H9 (cell line): ENCODE measurements around the gene GAD1. TPM values are rescaled to one million over a fixed set of nuclear protein-coding genes. Genes with fewer than 3 reads are reported as not detected.

ENCODE experiments used
- DNase-seq: peaks from one replicate; pipeline ENCODE4 v3.0.0-alpha.2; 2017
- H2AFZ ChIP-seq: one replicate; pipeline ENCODE4 v1.6.1; 2013; ENCODE audit warnings: mild to moderate bottlenecking, low read length, control low read depth, moderate library complexity
- H2AK5ac ChIP-seq: 2 replicates; pipeline ENCODE4 v1.6.1; 2013; ENCODE audit warnings: low read length, control low read depth, mixed read lengths; ENCODE audit not compliant: insufficient read length
- H2BK120ac ChIP-seq: one replicate; pipeline ENCODE4 v1.6.1; 2013; ENCODE audit warnings: low read depth, mild to moderate bottlenecking, low read length, control low read depth, inconsistent platforms; ENCODE audit not compliant: poor library complexity, severe bottlenecking
- H2BK12ac ChIP-seq: 2 replicates; pipeline ENCODE4 v1.6.1; 2013; ENCODE audit warnings: low read length, control low read depth, mixed read lengths, low read depth; ENCODE audit not compliant: insufficient read length
- H2BK15ac ChIP-seq: 2 replicates; pipeline ENCODE4 v1.6.1; 2013; ENCODE audit warnings: low read depth, low read length, control low read depth
- H2BK20ac ChIP-seq: one replicate; pipeline ENCODE4 v1.6.1; 2013; ENCODE audit warnings: low read depth, mild to moderate bottlenecking, low read length, control low read depth, inconsistent platforms; ENCODE audit not compliant: poor library complexity, severe bottlenecking
- H2BK5ac ChIP-seq: 2 replicates; pipeline ENCODE4 v1.6.1; 2013; ENCODE audit warnings: low read length, control low read depth, mixed read lengths; ENCODE audit not compliant: insufficient read length
- H3K14ac ChIP-seq: 2 replicates; pipeline ENCODE4 v1.6.1; 2013; ENCODE audit warnings: low read length, control low read depth; ENCODE audit not compliant: insufficient read depth
- H3K18ac ChIP-seq: 2 replicates; pipeline ENCODE4 v1.6.1; 2013; ENCODE audit warnings: low read depth, mild to moderate bottlenecking, mixed read lengths, low read length, control low read depth; ENCODE audit not compliant: insufficient read length
- H3K23ac ChIP-seq: 2 replicates; pipeline ENCODE4 v1.6.1; 2013; ENCODE audit warnings: low read length, control low read depth, mixed read lengths, low read depth; ENCODE audit not compliant: insufficient read length
- H3K23me2 ChIP-seq: 2 replicates; pipeline ENCODE4 v1.6.1; 2013; ENCODE audit warnings: low read depth, mild to moderate bottlenecking, mixed read lengths, low read length, control low read depth; ENCODE audit not compliant: insufficient read length, poor library complexity, severe bottlenecking
- H3K27ac ChIP-seq: 2 replicates; pipeline ENCODE4 v1.5.1; 2013; ENCODE audit warnings: low read length, control low read depth, mixed read lengths, low read depth; ENCODE audit not compliant: insufficient read length
- H3K27me3 ChIP-seq: 2 replicates; pipeline ENCODE4 v1.6.1; 2013; ENCODE audit warnings: low read length, control low read depth, inconsistent platforms; ENCODE audit not compliant: insufficient read depth
- H3K4ac ChIP-seq: 2 replicates; pipeline ENCODE4 v1.6.1; 2013; ENCODE audit warnings: low read depth, mild to moderate bottlenecking, control low read depth, inconsistent platforms, low read length, moderate library complexity
- H3K4me1 ChIP-seq: 2 replicates; pipeline ENCODE4 v1.6.1; 2013; ENCODE audit warnings: low read length, control low read depth, inconsistent platforms; ENCODE audit not compliant: insufficient read depth
- H3K4me2 ChIP-seq: 2 replicates; pipeline ENCODE4 v1.6.1; 2013; ENCODE audit warnings: low read length, control low read depth, mixed read lengths; ENCODE audit not compliant: insufficient read length, insufficient read depth
- H3K56ac ChIP-seq: 2 replicates; pipeline ENCODE4 v1.6.1; 2013; ENCODE audit warnings: low read depth, mild to moderate bottlenecking, mixed read lengths, low read length, control low read depth; ENCODE audit not compliant: insufficient read length
- H3K79me1 ChIP-seq: 2 replicates; pipeline ENCODE4 v1.6.1; 2013; ENCODE audit warnings: low read depth, mild to moderate bottlenecking, moderate library complexity, low read length, control low read depth, inconsistent platforms; ENCODE audit not compliant: insufficient read depth, poor library complexity, severe bottlenecking
- H3K79me2 ChIP-seq: 2 replicates; pipeline ENCODE4 v1.6.1; 2013; ENCODE audit warnings: low read length, control low read depth, inconsistent platforms; ENCODE audit not compliant: insufficient read depth
- H3K9ac ChIP-seq: 2 replicates; pipeline ENCODE4 v1.6.1; 2013; ENCODE audit warnings: low read length, control low read depth, mixed read lengths; ENCODE audit not compliant: insufficient read length; ENCODE audit errors: extremely low read depth
- H3K9me3 ChIP-seq: one replicate; pipeline ENCODE4 v1.6.1; 2013; ENCODE audit warnings: low read depth, low read length, inconsistent platforms; ENCODE audit not compliant: control insufficient read depth
- H3T11ph ChIP-seq: one replicate; pipeline ENCODE4 v1.6.1; 2013; ENCODE audit warnings: mild to moderate bottlenecking, low read length, control low read depth, inconsistent platforms
- H4K20me1 ChIP-seq: one replicate; pipeline ENCODE4 v1.6.1; 2013; ENCODE audit not compliant: control insufficient read depth, insufficient read length, insufficient read depth
- H4K5ac ChIP-seq: 2 replicates; pipeline ENCODE4 v1.6.1; 2013; ENCODE audit warnings: low read depth, mild to moderate bottlenecking, mixed read lengths, low read length, control low read depth; ENCODE audit not compliant: insufficient read length
- H4K8ac ChIP-seq: replicated peaks from 2 replicates; pipeline ENCODE4 v1.6.1; 2013; ENCODE audit warnings: low read length, control low read depth, mixed read lengths, low read depth; ENCODE audit not compliant: insufficient read length
- H4K91ac ChIP-seq: 2 replicates; pipeline ENCODE4 v1.6.1; 2013; ENCODE audit warnings: low read depth, mild to moderate bottlenecking, moderate library complexity, mixed read lengths, low read length, control low read depth; ENCODE audit not compliant: insufficient read length
- H3K27ac Mint-ChIP-seq, 3 experiments: 2 replicates in 2 of 3; 3 replicates in 1 of 3; pipeline ENCODE4 v1.8.0; 2020 to 2021; ENCODE audit warnings: mixed read lengths in 3 of 3, mild to moderate bottlenecking in 1 of 3, moderate library complexity in 1 of 3
- H3K27me3 Mint-ChIP-seq: 2 replicates; pipeline ENCODE4 v1.8.0; 2021; ENCODE audit warnings: low read depth, mild to moderate bottlenecking, moderate library complexity, mixed read lengths
- H3K36me3 Mint-ChIP-seq, 3 experiments: 2 replicates in 2 of 3; 3 replicates in 1 of 3; pipeline ENCODE4 v1.8.0; 2020 to 2021; ENCODE audit warnings: low read depth in 3 of 3, mixed read lengths in 3 of 3; ENCODE audit not compliant: insufficient read depth in 1 of 3
- H3K4me1 Mint-ChIP-seq, 2 experiments: 2 replicates each; pipeline ENCODE4 v1.8.0; 2020; ENCODE audit warnings: mixed read lengths in 2 of 2
- H3K4me3 Mint-ChIP-seq, 2 experiments: 2 replicates in 1 of 2; 3 replicates in 1 of 2; pipeline ENCODE4 v1.8.0; 2020 to 2021; ENCODE audit warnings: mild to moderate bottlenecking in 2 of 2, mixed read lengths in 2 of 2, moderate library complexity in 1 of 2
- H3K9me3 Mint-ChIP-seq, 2 experiments: 2 replicates in 1 of 2; 3 replicates in 1 of 2; pipeline ENCODE4 v1.8.0; 2020; ENCODE audit warnings: mild to moderate bottlenecking in 2 of 2, mixed read lengths in 2 of 2, moderate library complexity in 1 of 2
- CTCF ChIP-seq: fragments of 200-600 bp; sonication (generic); conservative IDR thresholded peaks from 3 replicates; pipeline ENCODE4 v1.8.0; 2021; ENCODE audit warnings: antibody characterized with exemption, mild to moderate bottlenecking
- WGBS: extraction: QIAGEN DNeasy Blood & Tissue Kit; methylation state at CpG from one replicate; pipeline ENCODE4 v1.1.7; 2013; ENCODE audit warnings: missing lambda C conversion rate, low lambda C conversion rate, mixed read lengths; ENCODE audit not compliant: insufficient read length; ENCODE audit errors: extremely low coverage; 5-methylcytosine and 5-hydroxymethylcytosine counted together
- total RNA-seq: library from RNA; stranded (reverse); gene quantifications from 2 replicates; pipeline ENCODE4 v1.2.1, GENCODE V29; 2021

Gene GAD1
- total RNA-seq, 1 experiment from 2014 or later, result 1.8 TPM

- no peak for DNase-seq
- H2BK20ac ChIP-seq, result no peak overlapping the region
- no peak overlapping the region for H3K4ac ChIP-seq
- H3K79me2 ChIP-seq, result no peaks in the 10 kb centered on the region
- Mint-ChIP-seq H3K4me1 (no peaks in the 10 kb centered on the region), H3K36me3 (no peaks in the 10 kb centered on the region), H3K9me3 (no peaks in the 10 kb centered on the region; a peak in 2 of 5 replicates), H3K27ac (no peak overlapping the region), H3K27me3 (peaks cover 6% of the 10 kb centered on the region), H3K4me3 (no peak overlapping the region)
- no peak overlapping the region for H3K27ac ChIP-seq
- no peak overlapping the region for H3K18ac ChIP-seq
- H3K4me2 ChIP-seq, result no peak overlapping the region
- no CpG with 5 or more reads among the region's 5 CpGs for WGBS
- no peak overlapping the region for H2BK5ac ChIP-seq
- no peak overlapping the region for H2BK120ac ChIP-seq
- no peak overlapping the region for H4K91ac ChIP-seq
- no peak overlapping the region for H3K56ac ChIP-seq
- H4K5ac ChIP-seq, result no peak overlapping the region
- H4K8ac ChIP-seq, result no peak overlapping the region
- no peak overlapping the region for H3K23ac ChIP-seq
- no peak overlapping the region for H2BK15ac ChIP-seq
- H3K9ac ChIP-seq, result no peak overlapping the region
- H2AFZ ChIP-seq, result no peak overlapping the region
- no peak for TF ChIP-seq CTCF
- no peak overlapping the region for H3T11ph ChIP-seq
- no peaks in the 10 kb centered on the region for H3K79me1 ChIP-seq
- no peak overlapping the region for H2BK12ac ChIP-seq
- H3K4me1 ChIP-seq, result no peaks in the 10 kb centered on the region
- no peaks in the 10 kb centered on the region for H3K9me3 ChIP-seq
- no peak overlapping the region for H2AK5ac ChIP-seq
- no peaks in the 10 kb centered on the region for H4K20me1 ChIP-seq
- H3K27me3 ChIP-seq, result no peaks in the 10 kb centered on the region
- no peaks in the 10 kb centered on the region for H3K23me2 ChIP-seq
- no peak overlapping the region for H3K14ac ChIP-seq
Observed at GRCh38 chr2:170836027-170836426, 19.3 kb downstream of the GAD1 start.
